ENCODE results near the gene RFC2. TPM values are rescaled to one million over a fixed set of nuclear protein-coding genes. Genes with fewer than 3 reads are reported as not detected.
"Not testable (repeated sequence)": the region's sequence is repeated elsewhere in the genome, so short reads cannot be mapped to it uniquely, and the experiment has no call there.

Gene RFC2
- total RNA-seq, 1 donor from 2014 or later, result 8.3 TPM

- DNase-seq (ENCODE audit: low spot score), result no peak
- intact Hi-C loops (cut with DNase I), result loop anchor here (10.0 kb wide), 2 partner anchors 135 to 335 kb away; partner anchors contain the start of gene TMEM270
Measured at GRCh38 chr7:74199551-74200355, 54.4 kb downstream of the RFC2 start.

GRCh38 chr7:74197449-74198124 lies 56.6 kb downstream of the RFC2 start:
- intact Hi-C loops (cut with DNase I), result no loop called here
- no peak for DNase-seq (ENCODE audit: low spot score)

GRCh38 chr7:74195968-74196654 lies 58.1 kb downstream of the RFC2 start:
- DNase-seq (ENCODE audit: low spot score); intact Hi-C loops (cut with DNase I): not testable (repeated sequence)

- intact Hi-C loops (cut with DNase I); DNase-seq (ENCODE audit: low spot score): not testable (repeated sequence)
Measured at GRCh38 chr7:74195139-74195860, 58.9 kb downstream of the RFC2 start.

- intact Hi-C loops (cut with DNase I), result no loop called here
- DNase-seq (ENCODE audit: low spot score), result no peak
Measured at GRCh38 chr7:74194686-74195085, 59.5 kb downstream of the RFC2 start.

GRCh38 chr7:74193913-74194312 lies 60.3 kb downstream of the RFC2 start:
- DNase-seq (ENCODE audit: low spot score), result no peak
- intact Hi-C loops (cut with DNase I), result no loop called here

- intact Hi-C loops (cut with DNase I), result no loop called here
- no peak for DNase-seq (ENCODE audit: low spot score)
Measured at GRCh38 chr7:74193054-74193453, 61.1 kb downstream of the RFC2 start.

GRCh38 chr7:74191231-74191630 lies 63.0 kb downstream of the RFC2 start:
- DNase-seq (ENCODE audit: low spot score), result no peak
- intact Hi-C loops (cut with DNase I), result no loop called here

- intact Hi-C loops (cut with DNase I), result no loop called here
Measured at GRCh38 chr7:74190259-74190658, 63.9 kb downstream of the RFC2 start.

GRCh38 chr7:74187915-74188675 lies 66.1 kb downstream of the RFC2 start:
- no peak for DNase-seq (ENCODE audit: low spot score)
- intact Hi-C loops (cut with DNase I), result no loop called here

More at GRCh38 chr7:74190259-74190658, 63.9 kb downstream of the RFC2 start:
- DNase-seq (ENCODE audit: low spot score), result no peak

GRCh38 chr7:74185636-74186035 lies 68.6 kb downstream of the RFC2 start:
- no peak for DNase-seq (ENCODE audit: low spot score)
- intact Hi-C loops (cut with DNase I), result no loop called here

GRCh38 chr7:74185016-74185415 lies 69.2 kb downstream of the RFC2 start:
- intact Hi-C loops (cut with DNase I), result no loop called here

GRCh38 chr7:74183653-74184450 lies 70.3 kb downstream of the RFC2 start:
- no peak for DNase-seq (ENCODE audit: low spot score)
- intact Hi-C loops (cut with DNase I), result no loop called here

More at GRCh38 chr7:74185016-74185415, 69.2 kb downstream of the RFC2 start:
- no peak for DNase-seq (ENCODE audit: low spot score)

GRCh38 chr7:74183142-74183541 lies 71.1 kb downstream of the RFC2 start:
- no peak for DNase-seq (ENCODE audit: low spot score)
- intact Hi-C loops (cut with DNase I), result no loop called here

GRCh38 chr7:74182453-74183090 lies 71.6 kb downstream of the RFC2 start:
- DNase-seq (ENCODE audit: low spot score), result no peak
- intact Hi-C loops (cut with DNase I), result no loop called here

- intact Hi-C loops (cut with DNase I), result no loop called here
- DNase-seq (ENCODE audit: low spot score), result no peak
Measured at GRCh38 chr7:74181821-74182220, 72.4 kb downstream of the RFC2 start.
